HG03196 (cell line): ENCODE measurements around the gene SOSTDC1.
"Not testable (repeated sequence)": the region's sequence is repeated elsewhere in the genome, so short reads cannot be mapped to it uniquely, and the experiment has no call there.

Experiments
- ATAC-seq: cut with Tn5 transposase; IDR thresholded peaks from one replicate; pipeline ENCODE4 v1.9.1; 2021; ENCODE audit not compliant: unreplicated experiment

Gene SOSTDC1, protein sequence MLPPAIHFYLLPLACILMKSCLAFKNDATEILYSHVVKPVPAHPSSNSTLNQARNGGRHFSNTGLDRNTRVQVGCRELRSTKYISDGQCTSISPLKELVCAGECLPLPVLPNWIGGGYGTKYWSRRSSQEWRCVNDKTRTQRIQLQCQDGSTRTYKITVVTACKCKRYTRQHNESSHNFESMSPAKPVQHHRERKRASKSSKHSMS

DNA sequence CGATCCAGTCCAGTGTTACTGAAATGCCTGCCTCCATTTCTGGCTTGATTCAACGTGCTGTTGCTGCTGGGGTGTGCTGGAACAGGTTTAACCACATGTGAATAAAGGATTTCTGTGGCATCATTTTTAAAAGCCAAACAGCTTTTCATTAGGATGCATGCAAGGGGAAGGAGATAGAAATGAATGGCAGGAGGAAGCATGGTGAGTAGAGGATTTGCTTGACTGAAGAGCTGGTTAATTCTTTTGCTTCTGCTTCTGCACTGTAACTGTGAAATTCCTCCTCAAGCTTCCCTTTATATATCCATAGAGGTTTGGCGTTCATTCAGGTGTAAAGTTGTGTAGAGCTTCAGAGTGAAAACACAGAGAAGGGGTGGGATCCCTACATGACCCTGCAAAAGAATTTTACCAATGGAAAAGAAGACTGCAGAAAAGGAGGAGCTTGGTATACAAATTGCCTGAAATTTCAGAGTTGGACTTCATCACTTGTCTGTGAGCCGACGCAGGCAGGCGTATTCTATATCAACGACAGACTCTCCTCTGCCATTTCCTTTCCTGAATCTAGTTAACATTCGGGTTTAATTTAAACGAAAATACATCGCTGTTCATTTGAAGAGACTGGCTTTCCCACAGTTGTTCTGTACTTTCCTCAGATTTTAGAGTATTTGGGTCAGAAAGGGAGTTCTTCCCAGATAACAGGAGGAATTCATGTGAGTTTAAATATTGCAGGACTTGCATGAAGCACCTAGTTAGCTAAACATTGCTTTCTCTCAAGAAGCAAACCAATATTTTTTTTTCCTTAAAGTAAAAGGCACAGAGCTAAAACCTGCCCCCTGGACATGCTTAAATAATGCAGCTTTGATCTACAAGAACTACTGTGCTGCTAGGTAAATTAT lies at the start of gene SOSTDC1:
Gene SOSTDC1 (minus strand): TSS at position 270 of the 893 bp plus-strand sequence. CDS start 70 bp downstream, at position 200.
- no peak for ATAC-seq

DNA sequence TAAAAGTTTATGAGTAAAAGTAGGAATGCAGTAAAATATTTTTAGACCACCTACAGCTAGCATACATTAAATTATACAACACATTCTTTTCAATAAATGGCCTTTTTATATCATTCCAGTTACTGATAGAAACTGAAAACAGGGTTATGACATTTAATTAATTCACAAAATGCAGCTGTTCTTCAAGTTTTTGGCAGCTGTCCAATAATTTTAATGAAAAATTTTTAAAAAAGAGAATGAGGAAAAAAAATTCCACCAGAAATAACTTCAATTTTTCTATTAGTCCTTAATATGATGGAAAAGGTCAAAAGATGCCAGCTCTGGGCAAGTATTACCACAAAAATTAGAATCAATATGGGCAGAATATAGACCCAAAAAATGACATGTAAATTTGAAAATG lies 49.2 kb upstream of the SOSTDC1 start:
- ATAC-seq: no peak

DNA sequence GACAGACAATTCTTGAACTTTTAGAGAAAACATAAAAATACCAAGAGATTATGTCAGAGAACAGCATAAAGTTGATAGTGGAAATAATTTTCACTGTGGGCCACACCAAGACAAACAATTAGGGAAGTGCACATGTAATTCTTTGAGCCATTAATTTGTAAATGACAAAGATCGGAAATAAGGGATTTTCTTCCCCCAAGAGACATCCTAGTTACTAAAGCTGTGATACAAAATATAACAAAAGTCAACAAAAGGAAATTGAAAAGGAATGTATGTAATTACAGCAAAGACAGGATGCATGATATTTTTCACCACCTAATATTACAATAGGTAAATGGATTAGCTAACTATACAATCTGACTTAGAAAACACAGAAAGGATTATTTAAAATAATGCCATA lies 48.7 kb upstream of the SOSTDC1 start:
- ATAC-seq: no peak

DNA sequence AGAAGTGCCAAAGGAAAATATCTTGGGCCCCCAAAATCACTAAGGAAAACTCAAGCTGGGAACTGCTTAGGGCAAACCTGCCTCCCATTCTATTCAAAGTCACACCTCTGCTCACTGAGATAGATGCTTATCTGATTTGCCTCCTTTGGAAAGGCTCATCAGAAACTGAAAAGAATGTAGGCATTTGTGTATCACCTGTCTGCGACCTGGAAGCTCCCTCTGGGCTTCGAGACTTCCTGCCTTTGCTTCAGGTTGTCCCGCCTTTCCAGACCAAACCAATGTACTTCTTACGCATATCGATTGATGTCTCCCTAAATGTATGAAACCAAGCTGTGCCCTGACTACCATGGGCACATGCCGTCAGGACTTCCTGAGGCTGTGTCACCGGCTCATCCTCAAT lies 46.6 kb upstream of the SOSTDC1 start:
- ATAC-seq: no peak

DNA sequence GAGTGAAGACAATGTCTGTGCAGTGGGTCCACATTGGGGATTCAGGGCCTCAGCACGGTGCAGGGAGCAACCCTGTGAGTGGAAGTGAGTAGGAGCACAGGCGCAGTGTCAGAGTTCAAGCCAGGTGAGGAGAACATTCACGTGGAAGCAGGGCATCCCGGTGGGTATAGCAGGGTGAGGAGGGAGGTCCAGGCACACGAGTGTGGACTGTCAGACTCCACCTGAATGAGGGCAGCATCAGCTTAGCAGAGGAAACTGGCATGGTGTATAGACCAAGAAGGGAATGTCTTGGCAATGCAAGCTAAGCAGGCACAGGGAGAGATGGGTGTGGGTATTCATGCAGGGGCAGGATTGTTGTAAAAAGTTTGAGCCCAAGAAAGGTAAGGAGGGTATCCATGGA lies 45.8 kb upstream of the SOSTDC1 start:
- ATAC-seq: no peak

DNA sequence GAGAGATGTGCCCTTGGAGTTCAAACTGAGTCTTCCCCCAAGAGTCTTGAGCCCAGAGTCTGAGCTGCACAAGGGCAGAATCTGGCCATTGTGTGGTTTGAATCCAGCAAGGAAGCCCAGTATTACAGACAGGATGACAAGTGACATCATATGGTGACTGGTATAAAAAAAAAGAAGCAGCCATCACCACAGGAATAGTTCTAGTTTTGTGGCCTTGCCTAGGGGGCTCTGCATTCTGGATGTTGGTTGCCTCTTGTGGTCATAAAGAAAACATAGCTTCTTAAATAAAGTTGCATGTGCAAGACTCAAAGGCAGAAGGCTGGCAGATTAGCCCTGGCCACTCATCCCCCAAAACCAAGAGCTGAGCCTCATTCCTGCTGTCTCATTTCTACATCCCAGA lies 44.3 kb upstream of the SOSTDC1 start:
- ATAC-seq: no peak

DNA sequence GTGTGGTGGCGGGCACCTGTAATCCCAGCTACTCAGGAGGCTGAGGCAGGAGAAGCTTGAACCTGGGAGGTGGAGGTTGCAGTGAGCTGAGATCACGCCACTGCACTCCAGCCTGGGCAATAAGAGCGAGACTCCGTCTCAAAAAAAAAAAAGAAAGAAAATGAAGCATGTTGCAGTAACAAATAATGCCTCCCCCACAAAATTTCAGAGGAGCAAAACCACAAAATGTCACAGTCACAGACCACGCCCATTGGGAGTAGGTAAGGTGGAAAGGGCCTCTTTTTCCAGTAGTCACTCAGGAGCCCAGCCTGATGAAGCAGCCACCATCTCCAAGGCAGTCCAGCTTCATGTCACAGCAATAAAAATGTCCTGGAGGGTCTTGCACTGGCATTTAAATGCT lies 40.9 kb upstream of the SOSTDC1 start:
- not testable (repeated sequence) for ATAC-seq

DNA sequence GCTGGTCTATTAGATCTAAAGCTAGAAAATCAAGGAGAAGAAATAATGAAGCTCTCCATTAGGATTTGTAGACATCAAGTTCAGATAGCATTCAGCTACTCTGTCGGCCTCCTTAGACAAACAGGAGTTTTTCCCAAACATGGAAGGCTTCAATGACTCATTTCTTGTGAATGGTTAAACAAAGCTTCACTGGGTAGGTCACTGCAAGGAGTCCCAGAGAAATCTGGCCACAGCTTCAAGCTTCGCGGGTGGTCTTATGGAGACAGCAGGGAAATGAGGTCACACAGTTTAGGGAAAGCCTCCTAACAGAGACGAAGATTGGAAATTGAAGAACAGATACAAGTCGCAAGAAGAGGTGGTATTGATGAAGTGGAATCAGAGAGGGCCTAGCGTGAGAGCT lies 38.5 kb upstream of the SOSTDC1 start:
- ATAC-seq: no peak

DNA sequence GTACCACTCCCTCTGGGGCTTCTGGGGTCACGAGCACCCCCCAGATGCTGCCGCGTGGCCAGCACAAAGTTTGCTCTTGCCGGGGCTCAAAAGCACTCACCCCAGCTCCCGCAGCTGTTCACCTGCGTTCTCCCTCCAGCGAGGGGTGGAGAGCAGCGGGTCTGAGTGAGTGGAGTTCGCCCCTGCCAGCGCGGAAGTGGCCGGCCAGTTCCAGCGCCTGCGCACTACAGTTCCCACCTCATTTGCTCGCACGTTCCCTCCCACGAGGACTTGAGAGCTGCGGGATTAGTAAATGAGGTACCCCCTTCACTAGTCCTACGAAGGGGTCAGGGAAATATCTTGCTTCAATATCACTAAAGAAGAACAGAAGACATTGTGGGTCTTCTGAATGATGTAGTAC lies 36.8 kb upstream of the SOSTDC1 start:
- no peak for ATAC-seq

DNA sequence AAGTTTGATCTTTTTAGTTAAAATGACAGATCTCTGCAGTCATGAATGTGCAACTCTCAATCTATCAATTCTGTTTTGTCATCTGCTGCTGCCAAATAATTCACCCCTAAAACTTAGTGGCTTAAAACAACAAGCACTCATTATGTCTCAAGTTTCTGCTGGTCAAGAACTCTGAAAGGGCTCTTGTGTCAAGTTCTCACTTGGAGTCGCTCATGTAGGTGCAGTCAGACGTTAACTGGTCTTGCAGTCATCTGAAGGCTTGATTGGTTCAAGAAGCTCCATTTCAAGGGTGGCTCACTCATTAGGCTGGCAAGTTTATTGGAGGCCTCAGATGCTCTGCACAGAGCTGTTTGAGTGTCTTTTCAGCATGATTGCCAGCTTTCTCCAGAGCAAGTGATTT lies 32.6 kb upstream of the SOSTDC1 start:
- no peak for ATAC-seq

DNA sequence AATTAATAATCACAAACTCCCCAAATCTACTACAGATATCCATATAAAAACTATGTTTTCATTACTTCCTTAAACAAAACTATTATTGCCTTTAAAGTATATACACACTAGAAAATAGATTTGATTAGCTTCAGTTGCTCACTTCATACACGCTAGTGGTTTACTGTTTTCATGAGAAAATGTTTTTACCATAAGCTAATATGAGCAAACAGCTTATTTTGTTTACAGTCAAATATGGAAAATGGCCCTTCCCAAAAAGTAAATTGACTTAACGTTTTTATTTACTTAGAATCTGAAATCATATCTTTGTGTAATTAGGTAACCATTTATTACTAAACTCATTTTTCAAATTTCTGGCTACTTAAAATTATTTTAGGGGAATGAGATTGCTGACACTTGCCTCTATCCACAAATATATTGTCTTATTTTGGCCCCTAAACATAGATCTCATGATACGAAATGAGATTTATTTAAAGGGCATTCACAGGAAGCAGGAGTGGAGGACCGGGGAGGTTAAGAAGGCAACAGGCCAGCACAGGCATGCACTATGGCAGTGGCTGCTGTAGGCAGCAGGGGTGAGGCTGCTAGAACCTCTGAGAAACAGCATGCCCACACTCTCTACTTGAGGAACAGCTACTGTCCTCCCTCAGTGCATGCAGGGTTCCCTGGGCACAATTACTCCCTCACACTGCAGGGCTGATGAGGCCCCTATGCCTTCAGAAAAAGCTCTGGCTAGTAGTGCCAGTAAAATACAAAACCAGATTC lies 29.6 kb upstream of the SOSTDC1 start:
- no peak for ATAC-seq

DNA sequence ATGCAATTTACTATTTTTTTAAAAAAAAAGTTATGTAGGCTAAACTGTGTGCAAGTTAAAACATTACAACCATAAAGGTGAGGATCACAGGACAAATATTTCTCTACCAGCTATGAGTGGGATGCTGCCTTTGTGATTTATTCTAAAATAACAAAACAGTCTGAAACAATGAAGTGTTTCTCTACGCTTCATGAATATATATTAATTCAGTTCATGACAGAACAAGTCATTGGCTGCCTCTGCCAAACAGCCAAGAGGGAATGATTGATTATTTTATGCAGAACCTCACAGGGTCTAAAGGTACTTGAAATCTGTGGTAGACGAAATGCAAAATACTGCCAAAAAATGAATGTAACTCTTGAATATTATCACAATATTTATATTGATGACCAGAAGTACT lies 29.0 kb upstream of the SOSTDC1 start:
- ATAC-seq: no peak

DNA sequence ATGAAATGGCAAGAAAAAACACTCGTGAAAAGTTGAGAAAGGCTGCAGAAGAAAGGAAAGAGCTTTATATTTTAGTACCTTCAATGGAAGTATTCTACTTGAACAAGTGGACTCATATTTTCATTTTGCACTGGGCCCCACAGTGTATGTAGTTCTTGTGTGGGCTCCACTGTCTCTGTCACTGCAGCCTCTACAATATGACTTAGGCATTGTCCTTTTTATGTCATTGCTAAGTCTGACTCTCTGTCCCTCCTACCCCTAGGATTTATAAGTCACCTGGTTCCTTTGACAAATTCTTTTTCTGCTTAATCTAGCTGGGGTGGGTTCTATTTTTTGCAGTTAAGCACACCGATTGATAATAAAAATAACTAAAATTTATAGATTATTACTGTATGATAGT lies 27.7 kb upstream of the SOSTDC1 start:
- no peak for ATAC-seq

DNA sequence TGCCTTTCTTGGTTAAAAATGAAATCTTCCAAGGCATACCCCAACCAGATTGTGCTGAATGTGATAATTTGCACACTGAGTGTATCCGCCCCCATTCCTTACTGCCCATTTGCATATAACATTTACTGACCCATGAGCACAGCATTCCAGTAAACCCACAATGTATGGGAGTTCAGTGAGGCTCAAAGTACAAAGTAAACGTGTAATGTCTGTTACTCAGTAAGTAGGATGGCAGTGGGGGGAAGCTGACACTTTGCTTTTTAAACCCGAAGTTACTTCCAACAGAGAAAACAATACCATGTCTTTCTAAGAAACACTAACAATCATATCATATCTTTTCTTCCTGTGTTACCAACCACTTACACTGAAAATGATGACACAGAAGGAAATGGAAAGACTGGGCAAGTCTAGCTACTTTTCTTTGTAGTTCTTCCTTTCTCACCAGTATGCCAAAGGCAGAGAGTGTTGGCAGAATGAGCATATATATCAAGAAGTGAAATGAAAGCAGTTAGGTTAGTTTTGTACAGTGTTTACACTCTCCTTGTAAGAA lies 27.1 kb upstream of the SOSTDC1 start:
- no peak for ATAC-seq

DNA sequence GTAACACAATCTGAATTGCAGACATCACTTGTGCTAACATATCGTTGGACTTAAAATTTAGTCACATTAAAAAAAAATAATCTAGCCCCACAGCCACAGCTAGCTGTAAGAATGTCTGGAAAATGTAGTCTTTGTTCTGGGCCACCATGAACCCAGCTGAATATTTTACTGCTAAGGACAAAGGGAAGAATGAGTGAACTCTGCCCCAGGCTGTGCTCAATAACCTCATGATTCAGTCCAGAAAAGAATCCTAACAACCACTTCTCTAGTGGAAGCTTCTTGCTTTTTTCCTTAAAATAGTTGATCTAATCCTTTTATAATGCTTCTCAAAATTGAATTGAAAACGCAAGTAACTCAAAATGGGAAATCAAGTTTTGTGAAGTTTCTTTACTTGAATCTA lies 25.6 kb upstream of the SOSTDC1 start:
- no peak for ATAC-seq

DNA sequence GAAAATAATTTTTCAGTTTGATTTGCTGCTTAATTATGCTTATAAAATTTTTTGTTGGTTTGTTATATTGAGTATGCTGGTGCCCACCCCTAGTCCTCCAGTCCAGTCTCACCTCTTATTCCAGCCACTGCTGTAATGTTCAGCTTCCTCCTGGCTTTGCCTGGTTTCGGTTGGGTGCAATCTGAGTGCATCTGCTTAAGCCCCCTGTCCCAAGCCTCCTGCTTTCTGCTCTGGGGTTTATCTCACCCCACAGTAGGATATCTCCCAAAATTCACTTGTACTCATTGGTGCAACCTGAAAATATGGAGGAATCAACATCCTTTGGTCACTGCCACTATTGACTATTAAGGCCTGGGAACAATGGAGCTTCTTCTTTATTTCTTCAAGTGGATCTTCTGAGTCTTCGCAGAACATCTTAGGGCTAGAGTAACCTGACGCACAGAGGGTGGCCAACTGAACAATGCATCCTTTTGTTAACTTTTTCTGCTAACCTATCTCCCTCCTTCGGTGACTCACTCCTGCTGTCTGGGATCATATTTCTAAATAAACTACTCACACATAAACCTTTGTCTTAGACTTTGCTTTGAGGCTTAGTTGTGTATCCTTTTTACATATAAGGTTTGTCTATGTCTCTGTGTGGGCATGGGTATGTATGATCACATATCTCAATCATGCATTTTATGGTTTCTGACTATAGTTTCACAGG lies 19.1 kb upstream of the SOSTDC1 start:
- ATAC-seq: no peak

DNA sequence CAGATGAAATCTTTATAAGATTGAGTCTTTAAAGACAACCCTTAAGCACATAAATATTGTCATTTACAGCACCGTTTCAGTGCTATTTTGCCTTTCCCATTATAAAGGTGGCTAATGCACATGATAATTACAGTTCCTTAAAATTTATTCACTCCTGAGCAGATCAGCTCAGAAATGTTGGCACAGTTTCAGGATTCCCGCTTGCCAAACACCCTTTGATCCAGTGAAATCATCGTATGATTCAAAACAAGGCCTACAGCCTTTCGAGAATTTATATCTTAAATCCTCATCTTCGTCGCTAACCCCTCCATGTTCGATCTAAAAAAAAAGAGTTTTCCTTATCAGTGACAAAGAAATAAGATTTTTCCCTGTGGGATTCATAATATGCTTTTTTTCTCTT lies 14.1 kb upstream of the SOSTDC1 start:
- no peak for ATAC-seq

DNA sequence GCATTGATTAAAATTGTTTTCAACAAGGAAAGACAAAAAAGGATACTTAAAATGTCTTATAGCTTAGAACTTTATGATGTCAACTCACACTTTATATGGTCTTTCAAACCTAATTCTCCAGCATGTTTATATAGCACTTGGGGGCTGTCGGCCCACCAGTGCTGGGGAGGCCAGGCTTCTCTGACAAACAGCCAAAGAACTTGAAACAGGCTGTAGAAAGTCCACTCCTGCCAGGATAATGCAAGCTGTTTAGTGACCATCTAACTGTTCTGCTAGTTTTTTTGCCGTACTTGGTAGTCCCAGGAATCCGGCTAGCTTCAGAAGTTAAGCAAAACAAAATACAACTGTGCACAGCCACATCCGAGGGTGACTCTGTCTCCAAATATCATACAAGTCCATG lies 13.6 kb upstream of the SOSTDC1 start:
- ATAC-seq: no peak

DNA sequence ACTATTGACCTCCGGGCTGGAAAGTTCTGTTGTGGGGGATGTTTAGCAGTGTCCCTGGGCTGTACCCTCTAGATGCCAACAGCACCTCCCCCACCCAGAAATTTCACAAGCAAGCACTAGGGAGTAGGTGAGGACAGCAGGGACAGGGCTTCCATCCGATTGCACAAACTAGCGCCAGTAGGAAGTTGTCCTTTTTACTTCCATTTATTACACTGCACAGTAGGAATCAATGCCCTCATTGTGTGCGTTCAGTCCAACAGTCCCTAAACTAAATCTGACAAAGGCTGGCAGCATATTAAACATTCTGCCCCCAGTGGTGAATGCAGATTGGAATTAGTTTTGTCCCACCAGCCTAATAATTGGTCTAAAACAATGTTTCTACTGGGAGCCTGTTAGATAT lies 6.4 kb upstream of the SOSTDC1 start:
- ATAC-seq: no peak

DNA sequence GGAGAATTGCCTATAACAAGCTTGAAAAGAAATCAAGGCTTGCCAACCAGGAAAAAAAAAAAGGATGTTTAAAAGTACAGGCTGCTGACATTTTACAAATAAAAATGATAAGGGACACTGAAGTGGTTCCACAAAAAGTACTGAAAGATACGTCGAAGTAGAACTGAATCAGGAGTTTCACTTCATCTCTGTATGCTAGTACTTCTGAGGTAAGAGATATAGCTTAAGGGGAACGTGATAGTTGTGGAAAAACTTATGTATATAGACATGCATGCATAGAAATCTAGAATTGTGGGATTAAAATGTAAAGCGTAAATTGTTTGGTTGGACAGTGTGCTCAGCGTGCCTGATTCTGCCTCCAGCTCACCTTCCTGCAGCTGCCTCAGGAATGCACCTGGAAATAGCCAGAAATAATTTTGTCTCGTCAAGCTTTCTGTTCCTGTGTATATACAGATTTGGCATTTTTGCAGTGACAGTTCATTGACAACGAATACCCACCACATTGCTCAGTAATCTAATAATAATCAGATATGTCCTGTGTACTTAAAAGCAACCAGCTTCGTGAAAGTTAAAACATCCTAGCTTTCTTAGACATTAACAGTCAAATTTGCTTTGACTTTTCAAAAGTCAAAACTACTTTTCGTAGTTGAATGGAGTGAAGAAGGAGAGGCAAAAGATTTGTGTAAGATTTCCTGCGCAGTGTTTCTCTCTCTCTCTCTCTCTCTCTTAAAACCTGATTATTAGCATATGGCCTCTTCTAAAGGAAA lies 1.4 kb downstream of the SOSTDC1 start:
- no peak for ATAC-seq
